Tibial nerve (tissue), 3 donors: ENCODE results near the gene MMP28.

Experiments used
- CTCF ChIP-seq, 5 experiments: fragments of 200-600 bp in 3 of 5; fragments of 450-650 bp in 2 of 5; sonication (generic) in 3 of 5; IDR thresholded peaks; one replicate each; pipeline ENCODE4 v1.5.1; 2016 to 2019; ENCODE audit warnings: antibody characterized with exemption in 5 of 5, mild to moderate bottlenecking in 3 of 5, moderate library complexity in 2 of 5
- POLR2A ChIP-seq, 2 donors: fragments of 450-650 bp; IDR thresholded peaks; one replicate each; pipeline ENCODE4 v1.6.1; 2017; ENCODE audit warnings: antibody characterized with exemption in 2 of 2, mild to moderate bottlenecking in 2 of 2, moderate library complexity in 2 of 2

- TF ChIP-seq CTCF (IDR thresholded peaks at IDR 0.05): no peak
- TF ChIP-seq POLR2A (IDR thresholded peaks at IDR 0.05): no peak
Observed at GRCh38 chr17:35716173-35716572, 79.3 kb downstream of the MMP28 start.
